ENCODE results near the gene BICD1. TPM values are rescaled to one million over a fixed set of nuclear protein-coding genes. Genes with fewer than 3 reads are reported as not detected.
A peak's percentile ranks its signal among the peaks of the same experiment; 100 is the strongest.

The BICD1 gene
- total and polyA plus RNA-seq, 4 donors = 6.1 to 22.9 (median 12.8) TPM

GRCh38 chr12:32107359-32108267, 966 bp downstream of the BICD1 start:
- Histone ChIP-seq H3K9me3 (ENCODE audit: control insufficient read depth in 4 of 4, insufficient read depth in 3 of 4, low read length in 3 of 4) (no peaks in the 10 kb centered on the region), H3K4me1 (ENCODE audit: control insufficient read depth in 5 of 5, insufficient read depth in 5 of 5, low read length in 5 of 5) (peaks cover 0 to 9% (median 7%) of the 10 kb centered on the region in 5 donors), H3K27ac (ENCODE audit: low read depth in 1 of 2, low read length in 1 of 2) (peak overlapping the region; percentile 92), H3K36me3 (ENCODE audit: control insufficient read depth in 4 of 4, insufficient read depth in 4 of 4, low read length in 4 of 4) (no peaks in the 10 kb centered on the region), H3K27me3 (ENCODE audit: control insufficient read depth in 3 of 3, insufficient read depth in 3 of 3, low read length in 2 of 3) (no peaks in the 10 kb centered on the region), H3K4me3 (peak overlapping the region; percentile 92), H3K9ac (ENCODE audit: insufficient read depth in 1 of 2, low read length in 2 of 2) (peak overlapping the region; percentile 69 to 86)
- peak; percentile 53 for ATAC-seq (ENCODE audit: insufficient read depth, low FRiP score)
- WGBS, 2 donors = 8 to 10% methylated on average over 14 of the region's 14 CpGs
- peak; percentile 17 to 45 (median 43) for DNase-seq
- TF ChIP-seq, protein P1, sequence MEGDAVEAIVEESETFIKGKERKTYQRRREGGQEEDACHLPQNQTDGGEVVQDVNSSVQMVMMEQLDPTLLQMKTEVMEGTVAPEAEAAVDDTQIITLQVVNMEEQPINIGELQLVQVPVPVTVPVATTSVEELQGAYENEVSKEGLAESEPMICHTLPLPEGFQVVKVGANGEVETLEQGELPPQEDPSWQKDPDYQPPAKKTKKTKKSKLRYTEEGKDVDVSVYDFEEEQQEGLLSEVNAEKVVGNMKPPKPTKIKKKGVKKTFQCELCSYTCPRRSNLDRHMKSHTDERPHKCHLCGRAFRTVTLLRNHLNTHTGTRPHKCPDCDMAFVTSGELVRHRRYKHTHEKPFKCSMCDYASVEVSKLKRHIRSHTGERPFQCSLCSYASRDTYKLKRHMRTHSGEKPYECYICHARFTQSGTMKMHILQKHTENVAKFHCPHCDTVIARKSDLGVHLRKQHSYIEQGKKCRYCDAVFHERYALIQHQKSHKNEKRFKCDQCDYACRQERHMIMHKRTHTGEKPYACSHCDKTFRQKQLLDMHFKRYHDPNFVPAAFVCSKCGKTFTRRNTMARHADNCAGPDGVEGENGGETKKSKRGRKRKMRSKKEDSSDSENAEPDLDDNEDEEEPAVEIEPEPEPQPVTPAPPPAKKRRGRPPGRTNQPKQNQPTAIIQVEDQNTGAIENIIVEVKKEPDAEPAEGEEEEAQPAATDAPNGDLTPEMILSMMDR (IDR thresholded peaks at IDR 0.05; ENCODE audit: control extremely low read depth, extremely low read depth) = no peak

GRCh38 chr12:32108787-32109186, 2.1 kb downstream of the BICD1 start:
- no peaks in the 10 kb centered on the region for H3K27me3 ChIP-seq (ENCODE audit: control insufficient read depth in 3 of 3, insufficient read depth in 3 of 3, low read length in 2 of 3)
- H3K4me3 ChIP-seq = no peak overlapping the region
- no peak overlapping the region for H3K27ac ChIP-seq (ENCODE audit: low read depth in 1 of 2, low read length in 1 of 2)
- ATAC-seq (ENCODE audit: insufficient read depth, low FRiP score) (no peak), DNase-seq (no peak)
- H3K9ac ChIP-seq (ENCODE audit: insufficient read depth in 1 of 2, low read length in 2 of 2) = no peak overlapping the region
- no peaks in the 10 kb centered on the region for H3K9me3 ChIP-seq (ENCODE audit: control insufficient read depth in 4 of 4, insufficient read depth in 3 of 4, low read length in 3 of 4)
- TF ChIP-seq, protein P1 (IDR thresholded peaks at IDR 0.05; ENCODE audit: control extremely low read depth, extremely low read depth) = no peak
- H3K4me1 ChIP-seq (ENCODE audit: control insufficient read depth in 5 of 5, insufficient read depth in 5 of 5, low read length in 5 of 5) = peaks cover 0 to 9% (median 7%) of the 10 kb centered on the region in 5 donors
- H3K36me3 ChIP-seq (ENCODE audit: control insufficient read depth in 4 of 4, insufficient read depth in 4 of 4, low read length in 4 of 4) = no peaks in the 10 kb centered on the region

DNA sequence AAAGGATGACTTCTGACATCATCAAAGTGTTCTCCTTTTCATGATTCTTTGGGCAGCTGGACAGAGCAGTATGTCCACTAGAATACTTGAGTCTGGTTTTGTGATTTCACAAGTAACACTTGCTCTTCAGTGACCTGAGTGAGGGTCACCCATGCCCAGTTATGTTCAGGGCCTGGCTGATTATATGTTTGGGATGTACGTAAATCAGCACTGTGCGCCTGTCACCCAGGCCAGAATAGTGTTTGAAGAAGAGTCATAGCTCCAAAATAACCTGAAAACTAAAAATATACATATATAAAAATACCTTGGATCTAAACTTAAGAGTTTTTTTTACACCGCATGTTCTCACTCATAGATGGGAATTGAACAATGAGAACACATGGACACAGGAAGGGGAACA, 3.8 kb downstream of the BICD1 start:
- H3K27ac ChIP-seq (ENCODE audit: low read depth in 1 of 2, low read length in 1 of 2) = no peak overlapping the region
- H3K9ac ChIP-seq (ENCODE audit: insufficient read depth in 1 of 2, low read length in 2 of 2) = no peak overlapping the region
- H3K27me3 ChIP-seq (ENCODE audit: control insufficient read depth in 3 of 3, insufficient read depth in 3 of 3, low read length in 2 of 3) = no peaks in the 10 kb centered on the region
- H3K4me3 ChIP-seq = no peak overlapping the region
- H3K4me1 ChIP-seq (ENCODE audit: control insufficient read depth in 5 of 5, insufficient read depth in 5 of 5, low read length in 5 of 5) = peaks cover 0 to 10% (median 7%) of the 10 kb centered on the region in 5 donors
- TF ChIP-seq, protein P1 (IDR thresholded peaks at IDR 0.05; ENCODE audit: control extremely low read depth, extremely low read depth) = no peak
- DNase-seq (no peak), ATAC-seq (ENCODE audit: insufficient read depth, low FRiP score) (no peak)
- no peaks in the 10 kb centered on the region for H3K9me3 ChIP-seq (ENCODE audit: control insufficient read depth in 4 of 4, insufficient read depth in 3 of 4, low read length in 3 of 4)
- 81 to 89% methylated on average over 3 of the region's 3 CpGs for WGBS, 2 donors
- no peaks in the 10 kb centered on the region for H3K36me3 ChIP-seq (ENCODE audit: control insufficient read depth in 4 of 4, insufficient read depth in 4 of 4, low read length in 4 of 4)

Measured in lung (tissue), 12 donors.